Stimulated activated CD4-positive, alpha-beta T cell treated with anti-CD3 and anti-CD28 coated beads, Interleukin-4, amount 100 ng/mL, for 24 hours (primary cell): Measurements from ENCODE around the gene LMO4.

Experiments used
- DNase-seq: peaks from one replicate; pipeline ENCODE4 v3.0.0-alpha.2; 2020

Gene LMO4

DNA sequence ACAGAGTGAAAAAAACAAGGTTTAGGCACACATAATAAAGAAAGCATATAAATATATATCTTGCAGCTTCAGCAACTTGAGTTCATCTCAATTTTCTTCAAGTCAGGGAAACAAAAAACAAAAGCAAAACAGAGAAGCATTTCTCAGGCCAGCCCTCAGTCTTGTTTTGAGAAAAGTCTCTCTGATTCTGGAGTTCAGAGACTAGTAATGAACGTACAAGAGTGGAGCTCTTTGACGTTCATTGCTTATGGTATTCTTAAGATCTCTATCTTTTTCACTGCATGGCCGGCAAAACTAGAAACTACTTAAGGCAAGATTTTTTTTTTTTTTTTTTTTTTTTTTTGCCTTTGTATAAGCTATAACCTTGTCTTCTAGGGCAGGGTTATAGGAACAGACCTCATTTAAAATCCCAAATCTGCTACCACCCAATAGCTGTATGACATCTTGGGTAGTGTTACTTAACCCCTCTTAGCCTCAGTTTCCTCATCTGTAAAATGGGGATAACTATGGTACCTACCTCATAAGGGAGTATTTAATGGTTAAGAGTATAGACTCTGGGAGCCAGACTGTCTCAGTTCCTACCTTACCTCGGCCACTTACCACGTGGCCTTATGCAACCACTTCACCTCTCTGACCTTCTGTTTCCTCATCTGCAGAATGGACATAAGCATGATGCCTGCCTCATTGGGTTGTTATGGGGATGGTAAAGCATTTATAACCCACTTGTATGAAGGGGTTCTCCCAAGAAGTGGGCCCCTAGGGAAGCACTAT is 33.6 kb downstream of the LMO4 start:
- DNase-seq, result no peak

DNA sequence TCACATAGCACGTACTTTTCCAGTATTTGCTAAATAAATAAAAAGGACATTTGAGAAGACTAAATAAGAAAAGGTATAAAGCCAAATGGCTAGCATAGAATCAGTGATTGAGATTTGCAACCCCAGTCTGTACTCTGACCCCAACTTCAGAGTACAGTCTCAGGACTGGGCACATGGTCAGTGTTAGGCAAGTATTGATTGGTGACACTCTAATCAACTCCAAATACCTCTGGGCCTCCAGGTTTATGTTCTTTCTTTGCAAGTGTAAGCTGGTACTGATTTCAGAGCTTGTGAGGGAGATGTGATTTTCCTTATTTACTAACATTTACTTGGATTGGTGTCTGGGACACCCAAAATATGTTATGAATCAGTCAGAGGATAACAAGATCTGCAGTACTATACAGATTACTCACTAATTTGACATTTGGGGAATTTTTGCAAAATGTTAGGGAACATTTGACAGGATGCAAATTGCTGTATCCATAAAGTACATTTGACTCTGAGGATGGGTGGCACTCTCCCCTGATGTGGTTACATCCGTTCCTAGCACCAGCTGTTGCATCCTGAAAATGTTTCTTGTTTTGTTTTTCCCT is 34.2 kb downstream of the LMO4 start:
- DNase-seq, result no peak

DNA sequence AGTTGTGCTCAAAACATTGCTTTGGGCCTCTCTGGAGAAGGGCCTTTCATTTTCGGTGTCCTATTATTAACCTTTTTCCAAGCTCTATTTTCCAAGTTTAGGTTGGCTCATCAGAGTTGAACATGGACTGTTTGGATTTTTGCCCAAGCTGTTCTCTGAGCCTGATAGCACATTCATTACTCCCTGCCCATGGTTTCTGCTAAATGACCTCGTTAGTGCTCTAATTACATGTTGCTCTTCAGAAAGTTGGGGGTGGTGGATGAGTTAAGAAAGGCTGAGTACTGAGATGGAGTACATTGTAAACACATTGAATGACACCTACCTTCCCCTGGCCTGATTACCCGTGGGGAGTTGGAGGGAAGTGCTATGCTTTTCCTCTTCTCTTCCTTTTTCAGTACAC is 38.9 kb downstream of the LMO4 start:
- DNase-seq, result no peak

DNA sequence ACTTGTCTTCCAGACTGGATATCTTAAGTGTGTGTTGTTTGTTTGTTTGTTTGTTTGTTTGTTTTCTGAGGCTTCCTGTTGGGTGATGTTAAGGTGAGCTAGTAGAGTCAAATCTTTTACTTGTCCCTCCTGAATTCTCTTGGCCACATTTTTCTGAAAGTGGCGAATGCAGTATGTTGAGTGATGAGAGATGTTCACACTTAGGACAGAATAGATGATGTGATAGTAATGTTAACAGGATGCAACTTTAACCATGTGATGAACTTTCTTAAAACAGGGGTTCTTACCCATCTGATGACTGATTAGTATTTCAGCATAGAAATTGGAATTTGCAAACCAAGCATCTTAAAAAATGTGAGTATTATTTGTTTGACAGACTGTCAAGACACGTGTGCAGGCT is 40.2 kb downstream of the LMO4 start:
- DNase-seq, result no peak

DNA sequence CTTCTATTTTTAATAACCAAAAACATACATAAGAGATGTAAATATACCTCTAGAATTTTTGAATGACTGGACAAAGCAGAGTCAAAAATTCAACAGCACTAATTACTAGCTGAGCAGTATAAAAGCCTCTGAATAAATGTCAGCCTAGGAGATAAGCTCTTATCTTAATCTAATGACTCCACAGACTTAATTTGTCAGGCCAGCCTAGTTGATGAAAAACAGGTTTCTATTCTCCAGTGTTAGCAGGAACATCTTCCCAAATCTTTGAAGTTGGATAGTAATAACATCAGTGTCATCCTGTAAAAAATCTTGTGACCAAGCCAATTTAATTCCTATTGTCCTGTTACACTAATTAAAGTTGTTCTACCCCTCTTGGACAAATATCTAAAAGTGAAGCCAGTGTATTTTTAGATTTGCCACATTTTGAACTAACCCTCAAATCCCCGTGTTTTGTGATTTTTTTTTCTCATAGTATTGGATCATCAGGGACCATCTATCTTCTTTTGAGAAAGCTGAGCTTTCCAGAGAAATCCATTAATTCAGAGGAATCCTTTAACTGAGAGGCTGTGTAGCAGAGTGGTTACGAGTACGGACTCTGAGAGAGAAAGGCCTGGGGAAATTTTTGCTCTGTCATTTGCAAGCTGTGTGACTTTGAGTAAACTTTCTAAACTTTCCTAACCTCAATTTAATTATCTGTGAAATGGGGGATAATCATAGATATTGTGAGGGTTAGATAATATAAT is 41.2 kb downstream of the LMO4 start:
- no peak for DNase-seq

DNA sequence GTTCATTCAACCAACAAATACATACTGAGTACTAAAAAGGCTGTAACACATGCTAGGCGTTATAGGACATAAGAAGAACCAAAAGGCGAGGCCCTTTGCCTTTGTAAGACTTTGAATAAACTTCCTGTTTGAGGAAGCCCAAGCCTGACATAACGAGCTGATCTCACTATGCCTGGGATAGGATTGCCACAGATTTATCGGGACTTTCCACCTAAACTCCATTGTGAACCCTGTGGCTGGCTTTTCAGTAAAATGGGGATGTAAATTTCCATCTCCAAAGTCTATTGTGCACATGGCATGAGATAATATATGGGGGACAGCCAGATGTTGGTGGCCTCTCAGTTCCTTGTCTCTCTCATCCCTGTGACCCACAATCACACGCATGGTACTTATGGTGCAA is 41.9 kb downstream of the LMO4 start:
- no peak for DNase-seq

DNA sequence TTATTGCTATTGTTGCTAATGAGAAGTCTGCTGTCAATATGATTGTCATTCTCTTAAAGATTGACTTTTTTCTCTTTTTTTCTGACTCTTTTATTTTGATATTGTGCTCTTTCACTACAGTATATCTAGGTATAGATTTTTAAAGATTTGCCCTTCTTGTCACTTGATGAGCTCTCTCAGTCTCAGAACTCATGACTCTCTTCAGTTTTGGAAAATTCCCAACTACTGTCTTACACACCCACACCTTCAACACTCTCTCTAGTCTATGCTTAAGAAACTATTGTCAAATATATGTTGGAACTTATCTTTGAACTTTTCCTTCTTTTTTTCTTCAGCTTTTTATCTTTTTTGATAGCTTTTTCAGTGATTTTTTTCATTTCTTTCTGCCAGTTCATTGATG is 50.6 kb downstream of the LMO4 start:
- no peak for DNase-seq

DNA sequence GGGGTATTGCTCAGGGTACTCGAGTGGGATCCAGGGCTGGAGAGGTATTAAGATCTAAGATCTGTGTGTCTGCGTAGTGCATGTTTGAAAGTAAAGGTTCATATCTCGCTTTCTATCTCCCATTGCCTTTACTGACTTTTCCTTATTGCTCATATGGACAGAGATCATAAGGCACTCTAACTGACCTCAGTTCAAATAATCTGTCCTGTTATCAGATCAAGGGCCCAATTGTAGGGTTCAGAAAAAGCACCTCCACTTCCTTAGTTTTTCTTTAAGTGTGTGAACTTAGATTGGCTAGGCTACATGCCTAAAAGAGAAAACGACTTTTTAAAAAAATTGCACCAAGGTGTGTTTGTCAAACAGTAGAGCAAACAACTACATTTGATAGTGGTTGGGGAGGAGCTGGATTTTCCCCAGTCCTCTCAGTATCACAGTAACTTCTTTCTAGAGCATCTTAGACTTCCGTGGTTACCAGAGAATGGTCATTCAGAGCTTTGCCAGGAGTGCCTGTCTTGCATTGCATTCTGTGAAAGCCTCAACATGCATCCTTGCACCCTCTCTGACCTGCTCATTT is 57.6 kb downstream of the LMO4 start:
- DNase-seq, result no peak

DNA sequence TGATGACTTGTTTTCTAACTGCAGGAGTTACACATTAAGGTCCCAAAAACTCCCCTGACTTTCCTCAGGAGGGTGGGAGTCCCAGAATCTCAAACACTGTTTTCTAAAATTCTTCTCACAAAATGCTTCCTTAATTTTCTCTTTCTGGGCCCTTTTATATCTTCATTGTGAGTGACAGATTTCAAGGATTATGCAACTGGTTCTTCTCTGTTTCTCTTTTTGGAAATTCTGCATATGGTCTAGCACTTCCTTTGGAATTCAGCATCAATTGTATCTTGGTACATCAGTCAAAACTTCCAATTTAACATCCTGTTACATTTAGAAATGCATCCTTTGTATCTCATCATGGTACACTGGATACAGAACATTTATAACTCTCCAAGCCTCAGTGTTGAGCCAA is 59.7 kb downstream of the LMO4 start:
- no peak for DNase-seq

DNA sequence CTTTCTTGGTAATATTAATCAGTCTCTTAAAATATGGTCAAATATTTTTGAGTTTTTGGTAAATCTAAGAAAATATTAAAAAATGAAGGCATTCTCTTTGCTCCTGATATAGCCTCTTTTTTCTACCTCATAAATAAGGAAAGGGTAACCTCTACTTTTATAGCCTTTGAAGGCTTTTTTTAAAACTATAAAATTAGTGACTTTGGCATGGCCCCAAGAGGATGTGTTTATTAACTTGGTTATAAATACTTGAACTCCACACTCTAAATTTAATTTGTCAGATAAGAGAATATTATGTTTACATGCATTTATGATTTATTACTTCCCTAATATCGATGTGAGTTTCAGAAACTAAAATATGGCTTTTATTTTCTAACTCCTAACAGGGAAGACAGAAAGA is 60.3 kb downstream of the LMO4 start:
- no peak for DNase-seq

DNA sequence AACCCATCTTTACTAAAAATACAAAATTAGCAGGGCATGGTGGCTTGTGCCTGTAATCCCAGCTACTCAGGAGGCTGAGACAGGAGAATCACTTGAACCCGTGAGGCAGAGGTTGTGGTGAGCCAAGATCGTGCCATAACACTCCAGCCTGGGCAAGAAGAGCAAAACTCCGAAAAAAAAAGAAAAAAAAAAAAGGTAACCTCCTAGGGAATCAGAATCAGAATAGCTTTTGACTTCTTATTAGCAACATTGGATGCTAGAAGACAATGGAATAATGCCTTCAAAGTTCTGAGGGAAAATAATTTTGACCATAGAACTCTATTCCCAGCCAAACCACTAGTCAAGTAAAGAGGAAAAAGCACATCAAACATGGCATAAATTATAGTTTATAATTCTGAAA is 60.9 kb downstream of the LMO4 start:
- DNase-seq, result no peak

DNA sequence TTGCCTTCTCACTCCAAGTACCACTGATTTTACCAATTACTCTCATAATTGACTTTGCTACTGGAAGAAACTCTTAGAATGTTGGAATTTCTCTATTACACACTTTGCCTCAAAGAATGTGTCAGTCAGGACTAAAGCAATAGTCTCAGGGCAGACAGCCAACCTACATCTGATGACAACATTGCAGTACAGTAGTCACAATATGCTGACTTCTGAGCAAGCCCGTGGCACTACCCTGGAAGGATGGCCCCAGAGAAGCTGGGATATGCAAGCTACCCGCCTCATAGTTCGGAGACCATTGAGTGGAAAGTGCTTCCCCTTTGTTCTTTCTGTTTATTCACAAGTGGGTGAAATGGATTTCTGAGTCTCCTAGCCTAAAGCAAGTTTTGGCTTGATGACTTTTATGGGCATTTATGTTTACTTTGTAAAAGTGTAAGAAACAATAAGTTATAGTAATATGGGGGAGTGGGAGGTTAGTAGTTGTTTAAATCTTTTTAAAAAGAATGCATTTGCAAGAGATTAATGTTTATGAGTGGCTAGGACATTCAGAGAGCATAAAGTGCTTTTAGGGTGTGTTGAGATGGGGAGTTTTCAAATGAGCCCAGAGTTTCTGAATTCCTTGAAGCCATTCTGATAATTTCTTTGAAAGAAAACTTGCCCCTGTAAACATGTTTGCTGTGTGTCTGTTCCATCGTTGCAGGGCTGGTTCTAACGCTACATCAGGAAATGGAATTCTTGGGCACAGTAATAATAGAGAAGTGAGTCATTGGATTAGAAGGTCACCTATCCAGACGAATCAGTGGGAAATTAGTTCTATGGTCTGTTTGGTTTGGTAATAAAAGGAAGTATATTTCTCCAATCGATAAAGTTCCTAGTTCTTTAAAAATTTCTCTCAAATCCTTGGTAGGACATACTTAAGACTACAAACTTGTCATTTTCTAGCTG is 63.8 kb downstream of the LMO4 start:
- DNase-seq, result no peak

DNA sequence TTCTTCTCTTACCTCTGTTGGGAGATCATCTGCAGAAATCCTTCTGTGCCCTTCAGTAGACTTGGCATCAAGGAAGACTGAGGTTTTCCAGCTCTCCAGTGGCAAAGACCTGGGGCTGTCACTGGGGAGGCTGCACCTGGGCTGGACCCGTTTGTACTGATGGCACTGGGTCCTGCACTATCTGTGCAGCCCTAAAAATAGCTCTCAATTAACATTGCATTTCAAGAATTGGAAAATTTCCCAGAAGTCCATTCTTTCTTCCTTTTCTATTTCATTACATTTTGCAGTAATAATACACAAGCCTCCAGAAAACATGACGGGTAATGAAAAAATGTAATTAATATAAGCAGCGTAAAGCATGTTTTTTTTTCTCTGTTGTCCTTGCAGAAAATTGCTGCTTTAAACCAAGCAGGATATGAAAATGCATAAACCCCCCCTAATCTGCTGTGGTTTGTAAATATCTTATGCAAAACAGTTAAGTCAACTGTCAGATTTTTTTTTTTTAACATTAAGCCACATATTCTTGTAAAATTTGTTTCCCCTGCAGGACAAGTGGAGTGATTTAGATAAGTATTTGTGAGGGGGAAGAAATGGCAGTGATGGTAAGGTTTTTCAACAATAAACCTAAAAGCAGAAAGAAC is 64.9 kb downstream of the LMO4 start:
- DNase-seq, result no peak

DNA sequence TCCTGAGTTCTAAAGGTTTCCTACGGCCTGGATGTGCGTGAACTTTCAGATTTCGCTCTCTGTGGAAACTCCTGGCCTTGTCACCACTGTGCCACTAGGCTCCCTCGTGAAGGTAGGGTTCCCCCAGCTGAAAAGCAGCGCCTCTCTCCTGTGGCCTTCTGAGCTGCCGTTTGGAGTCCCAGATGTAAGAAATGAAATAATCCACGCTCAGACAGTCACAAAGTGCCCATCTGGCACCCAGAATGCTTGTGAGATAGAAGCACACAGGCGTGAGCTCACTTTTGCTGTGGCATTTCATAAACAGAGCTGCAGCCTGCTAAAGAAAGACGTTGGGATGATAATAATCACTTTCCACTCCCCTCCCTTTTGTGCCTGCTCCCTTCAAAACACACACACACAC is 65.8 kb downstream of the LMO4 start:
- no peak for DNase-seq

DNA sequence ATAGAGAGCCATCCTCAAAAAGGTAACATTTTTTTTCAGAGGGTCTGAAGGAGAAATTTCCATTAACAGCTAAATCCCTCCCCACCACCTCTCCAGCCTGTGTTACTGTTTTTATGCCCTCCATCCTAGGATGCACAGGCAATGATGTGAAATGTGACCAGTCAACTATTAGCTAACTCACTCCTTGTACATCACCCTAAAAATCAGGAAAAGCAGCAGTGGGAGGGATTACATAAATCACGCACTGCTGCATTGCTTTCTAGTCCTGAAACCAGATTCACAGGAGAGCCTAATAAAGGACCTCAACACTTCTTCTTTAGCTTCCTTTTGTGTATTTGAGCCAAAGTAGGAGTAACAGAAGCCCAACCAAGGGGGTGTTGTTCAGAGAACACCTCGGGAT is 66.3 kb downstream of the LMO4 start:
- DNase-seq, result no peak
